Progenitor cell of endocrine pancreas (in vitro differentiated cells): ENCODE results near the gene DSTN. TPM values are rescaled to one million over a fixed set of nuclear protein-coding genes. Genes with fewer than 3 reads are reported as not detected.
A peak's percentile ranks its signal among the peaks of the same experiment; 100 is the strongest.

Experiments used
- DNase-seq: peaks from one replicate; pipeline ENCODE4 v3.0.0; 2021; ENCODE audit warnings: low spot score; ENCODE audit not compliant: unreplicated experiment
- H3K27ac Mint-ChIP-seq: 2 replicates; pipeline ENCODE4 v1.8.0; 2021; ENCODE audit warnings: mild to moderate bottlenecking, moderate library complexity, mixed read lengths
- H3K27me3 Mint-ChIP-seq: 2 replicates; pipeline ENCODE4 v1.8.0; 2021; ENCODE audit warnings: mixed read lengths
- H3K36me3 Mint-ChIP-seq: 2 replicates; pipeline ENCODE4 v1.8.0; 2022; ENCODE audit warnings: mixed read lengths; ENCODE audit not compliant: insufficient read depth
- H3K4me1 Mint-ChIP-seq: 2 replicates; pipeline ENCODE4 v1.8.0; 2021; ENCODE audit warnings: low read depth, mixed read lengths
- H3K4me3 Mint-ChIP-seq: 2 replicates; pipeline ENCODE4 v1.8.0; 2021; ENCODE audit warnings: low read depth, mild to moderate bottlenecking, moderate library complexity, mixed read lengths
- H3K9me3 Mint-ChIP-seq: 2 replicates; pipeline ENCODE4 v1.8.0; 2021; ENCODE audit warnings: low read depth, mixed read lengths
- total RNA-seq: library from RNA; stranded (reverse); gene quantifications from 2 replicates; pipeline ENCODE4 v1.2.1, GENCODE V29; 2021
- TF ChIP-seq, protein P1 (sequence below): fragments of 200-600 bp; sonication (generic); IDR thresholded peaks from one replicate; pipeline ENCODE4 v1.5.0; 2021; ENCODE audit warnings: antibody characterized with exemption, mild to moderate bottlenecking; ENCODE audit not compliant: unreplicated experiment

The DSTN gene
- total RNA-seq, 1 donor from 2014 or later, result 201 TPM

GRCh38 chr20:17594443-17594842 is 24.6 kb downstream of the DSTN start:
- H3K9me3 Mint-ChIP-seq, result no peaks in the 10 kb centered on the region
- peaks cover 12% of the 10 kb centered on the region for H3K36me3 Mint-ChIP-seq
- TF ChIP-seq, protein P1, sequence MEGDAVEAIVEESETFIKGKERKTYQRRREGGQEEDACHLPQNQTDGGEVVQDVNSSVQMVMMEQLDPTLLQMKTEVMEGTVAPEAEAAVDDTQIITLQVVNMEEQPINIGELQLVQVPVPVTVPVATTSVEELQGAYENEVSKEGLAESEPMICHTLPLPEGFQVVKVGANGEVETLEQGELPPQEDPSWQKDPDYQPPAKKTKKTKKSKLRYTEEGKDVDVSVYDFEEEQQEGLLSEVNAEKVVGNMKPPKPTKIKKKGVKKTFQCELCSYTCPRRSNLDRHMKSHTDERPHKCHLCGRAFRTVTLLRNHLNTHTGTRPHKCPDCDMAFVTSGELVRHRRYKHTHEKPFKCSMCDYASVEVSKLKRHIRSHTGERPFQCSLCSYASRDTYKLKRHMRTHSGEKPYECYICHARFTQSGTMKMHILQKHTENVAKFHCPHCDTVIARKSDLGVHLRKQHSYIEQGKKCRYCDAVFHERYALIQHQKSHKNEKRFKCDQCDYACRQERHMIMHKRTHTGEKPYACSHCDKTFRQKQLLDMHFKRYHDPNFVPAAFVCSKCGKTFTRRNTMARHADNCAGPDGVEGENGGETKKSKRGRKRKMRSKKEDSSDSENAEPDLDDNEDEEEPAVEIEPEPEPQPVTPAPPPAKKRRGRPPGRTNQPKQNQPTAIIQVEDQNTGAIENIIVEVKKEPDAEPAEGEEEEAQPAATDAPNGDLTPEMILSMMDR, result no peak
- H3K4me1 Mint-ChIP-seq, result peaks cover 39% of the 10 kb centered on the region
- no peaks in the 10 kb centered on the region for H3K27me3 Mint-ChIP-seq
- no peak overlapping the region for H3K4me3 Mint-ChIP-seq
- peak overlapping the region; percentile 30 for H3K27ac Mint-ChIP-seq
- DNase-seq, result no peak

DNA sequence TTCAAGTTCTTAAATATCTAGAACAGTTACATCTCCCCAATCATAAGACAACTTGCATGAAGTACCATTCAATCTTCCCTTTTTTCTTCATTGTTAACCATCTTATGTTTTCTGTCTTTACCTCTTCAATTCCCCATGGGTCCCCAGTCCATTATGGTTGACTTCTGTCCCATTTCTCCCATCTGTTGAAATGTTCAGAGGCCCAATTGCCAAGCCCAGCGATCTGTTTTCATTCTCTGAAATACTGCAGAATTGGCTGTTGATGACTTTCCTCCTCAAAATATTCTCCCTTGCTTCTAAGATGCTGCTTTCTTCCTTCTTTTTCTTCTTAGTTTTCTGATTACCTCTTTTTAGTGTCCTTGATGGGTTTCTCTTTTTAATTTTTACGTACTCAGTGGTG is 26.0 kb downstream of the DSTN start:
- peak overlapping the region; percentile 2 for H3K27ac Mint-ChIP-seq
- peaks cover 13% of the 10 kb centered on the region for H3K36me3 Mint-ChIP-seq
- H3K9me3 Mint-ChIP-seq, result no peaks in the 10 kb centered on the region
- H3K27me3 Mint-ChIP-seq, result no peaks in the 10 kb centered on the region
- no peak overlapping the region for H3K4me3 Mint-ChIP-seq
- TF ChIP-seq, protein P1, result no peak
- no peak for DNase-seq
- H3K4me1 Mint-ChIP-seq, result peaks cover 30% of the 10 kb centered on the region

DNA sequence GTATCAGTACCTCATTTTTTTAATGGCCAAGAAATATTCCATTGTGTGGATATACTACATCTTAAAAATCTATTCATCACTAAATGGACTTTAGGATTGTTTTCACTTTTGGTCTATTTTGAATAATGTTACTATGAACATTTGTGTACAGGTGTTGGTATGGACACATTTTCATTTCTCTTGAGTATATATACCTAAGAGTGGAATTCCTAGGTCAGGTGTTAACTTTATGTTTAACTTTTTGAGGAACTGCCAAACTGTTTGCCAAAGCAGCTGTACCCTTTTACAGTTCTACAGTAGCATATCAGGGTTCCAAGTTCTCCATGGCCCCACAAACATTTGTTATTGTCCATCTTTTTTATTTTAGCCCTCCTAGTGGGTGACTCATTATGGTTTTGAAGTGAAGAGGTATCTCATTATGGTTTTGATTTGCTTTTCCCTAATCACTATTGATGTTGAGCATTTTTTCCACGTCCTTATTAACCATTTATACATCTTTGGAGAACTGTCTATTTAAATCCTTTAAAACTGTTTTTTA is 28.2 kb downstream of the DSTN start:
- Mint-ChIP-seq H3K27ac (no peak overlapping the region), H3K36me3 (peaks cover 11% of the 10 kb centered on the region), H3K4me3 (no peak overlapping the region), H3K9me3 (no peaks in the 10 kb centered on the region), H3K27me3 (no peaks in the 10 kb centered on the region), H3K4me1 (peaks cover 27% of the 10 kb centered on the region)
- DNase-seq, result no peak
- TF ChIP-seq, protein P1, result no peak

GRCh38 chr20:17601957-17602356 is 32.1 kb downstream of the DSTN start:
- no peak for DNase-seq
- no peaks in the 10 kb centered on the region for H3K27me3 Mint-ChIP-seq
- H3K4me3 Mint-ChIP-seq, result no peak overlapping the region
- H3K4me1 Mint-ChIP-seq, result peaks cover 25% of the 10 kb centered on the region
- TF ChIP-seq, protein P1, result no peak
- peaks cover 15% of the 10 kb centered on the region for H3K36me3 Mint-ChIP-seq
- no peaks in the 10 kb centered on the region for H3K9me3 Mint-ChIP-seq
- H3K27ac Mint-ChIP-seq, result peak overlapping the region; percentile 29

DNA sequence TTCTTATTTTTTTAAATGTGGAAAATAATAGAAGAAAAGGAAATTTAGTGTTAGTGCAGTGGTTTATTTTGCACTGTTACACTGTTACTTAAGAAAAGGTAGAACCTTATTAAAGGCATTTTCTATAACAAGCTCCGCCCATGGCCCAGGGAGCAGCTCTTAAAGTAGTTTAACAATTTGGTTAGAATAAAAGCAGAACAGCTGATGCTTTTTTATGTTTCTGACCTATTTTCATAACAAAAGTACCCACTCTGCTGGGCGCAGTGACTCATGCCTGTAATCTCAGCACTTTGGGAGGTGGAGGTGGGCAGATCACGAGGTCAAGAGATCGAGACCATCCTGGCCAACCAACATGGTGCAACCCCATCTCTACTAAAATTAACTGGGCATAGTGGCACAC is 32.6 kb downstream of the DSTN start:
- DNase-seq, result no peak
- no peak overlapping the region for H3K4me3 Mint-ChIP-seq
- H3K9me3 Mint-ChIP-seq, result no peaks in the 10 kb centered on the region
- H3K36me3 Mint-ChIP-seq, result peaks cover 15% of the 10 kb centered on the region
- TF ChIP-seq, protein P1, result no peak
- no peaks in the 10 kb centered on the region for H3K27me3 Mint-ChIP-seq
- H3K27ac Mint-ChIP-seq, result no peak overlapping the region
- H3K4me1 Mint-ChIP-seq, result peaks cover 25% of the 10 kb centered on the region
